Stomach smooth muscle (tissue), 2 donors: ENCODE measurements around the gene SUPT20HL1.
"Not testable (repeated sequence)": the region's sequence is repeated elsewhere in the genome, so short reads cannot be mapped to it uniquely, and the experiment has no call there.

Source experiments
- H3K27ac ChIP-seq: one replicate; pipeline ENCODE4 v1.7.0; 2013; ENCODE audit warnings: mild to moderate bottlenecking, low read length, inconsistent platforms
- H3K27me3 ChIP-seq, 2 donors: one replicate each; pipeline ENCODE4 v1.7.0; 2013; ENCODE audit warnings: low read length in 2 of 2; ENCODE audit not compliant: insufficient read depth in 2 of 2, control insufficient read depth in 1 of 2
- H3K36me3 ChIP-seq, 2 donors: one replicate each; pipeline ENCODE4 v1.7.0; 2013; ENCODE audit warnings: low read length in 2 of 2; ENCODE audit not compliant: control insufficient read depth in 2 of 2, insufficient read depth in 2 of 2
- H3K4me1 ChIP-seq: one replicate; pipeline ENCODE4 v1.7.0; 2013; ENCODE audit warnings: low read length; ENCODE audit not compliant: control insufficient read depth, insufficient read depth
- H3K4me3 ChIP-seq, 2 donors: one replicate each; pipeline ENCODE4 v1.7.0; 2013; ENCODE audit warnings: low read length in 2 of 2
- H3K9ac ChIP-seq, 2 donors: one replicate each; pipeline ENCODE4 v1.7.0; 2013; ENCODE audit warnings: low read length in 2 of 2, mild to moderate bottlenecking in 1 of 2
- H3K9me3 ChIP-seq, 2 donors: one replicate each; pipeline ENCODE4 v1.7.0; 2013; ENCODE audit warnings: low read length in 2 of 2; ENCODE audit not compliant: control insufficient read depth in 2 of 2
- donor health status: healthy.
- donor health status: Pancreatic carcinoma.

Gene SUPT20HL1

DNA sequence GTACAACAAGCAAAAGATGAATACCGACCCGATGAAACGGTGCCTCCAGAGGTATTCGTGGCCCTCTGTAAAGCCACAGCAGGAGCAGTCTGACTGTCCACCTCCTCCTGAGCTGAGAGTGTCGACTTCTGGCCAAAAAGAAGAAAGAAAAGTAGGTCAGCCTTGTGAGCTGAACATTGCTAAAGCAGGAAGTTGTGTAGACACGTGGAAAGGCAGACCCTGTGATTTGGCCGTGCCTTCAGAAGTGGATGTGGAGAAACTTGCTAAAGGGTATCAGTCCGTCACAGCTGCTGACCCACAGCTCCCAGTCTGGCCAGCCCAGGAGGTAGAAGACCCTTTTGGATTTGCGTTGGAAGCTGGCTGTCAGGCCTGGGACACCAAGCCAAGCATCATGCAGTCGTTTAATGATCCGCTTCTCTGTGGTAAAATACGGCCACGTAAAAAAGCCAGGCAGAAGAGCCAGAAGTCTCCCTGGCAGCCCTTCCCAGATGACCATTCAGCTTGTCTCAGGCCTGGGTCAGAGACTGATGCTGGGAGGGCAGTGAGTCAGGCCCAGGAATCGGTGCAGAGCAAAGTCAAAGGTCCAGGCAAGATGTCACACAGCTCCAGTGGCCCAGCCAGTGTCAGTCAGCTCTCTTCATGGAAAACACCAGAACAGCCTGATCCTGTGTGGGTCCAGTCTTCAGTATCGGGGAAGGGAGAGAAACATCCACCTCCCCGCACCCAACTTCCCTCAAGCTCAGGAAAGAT lies 3.2 kb downstream of the SUPT20HL1 start:
- not testable (repeated sequence) for H3K27ac ChIP-seq, H3K27me3 ChIP-seq, H3K4me3 ChIP-seq, H3K9ac ChIP-seq, H3K4me1 ChIP-seq, H3K36me3 ChIP-seq, H3K9me3 ChIP-seq

DNA sequence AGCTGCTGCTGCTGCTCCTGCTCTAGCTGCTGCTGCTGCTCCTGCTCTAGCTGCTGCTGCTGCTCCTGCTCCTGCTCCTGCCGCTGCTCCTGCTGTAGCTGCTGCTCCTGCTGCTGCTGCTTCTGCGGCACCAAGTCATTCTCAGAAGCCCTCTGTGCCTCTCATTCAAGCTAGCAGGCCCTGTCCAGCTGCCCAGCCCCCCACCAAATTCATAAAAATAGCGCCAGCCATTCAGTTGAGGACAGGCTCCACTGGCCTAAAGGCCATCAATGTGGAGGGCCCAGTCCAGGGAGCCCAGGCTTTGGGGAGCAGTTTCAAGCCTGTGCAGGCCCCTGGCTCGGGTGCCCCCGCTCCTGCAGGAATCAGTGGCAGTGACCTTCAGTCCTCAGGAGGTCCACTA lies 3.9 kb downstream of the SUPT20HL1 start:
- H3K27me3 ChIP-seq: peaks cover 0 to 3% of the 10 kb centered on the region in 2 donors
- H3K27ac ChIP-seq: no peak overlapping the region
- H3K9me3 ChIP-seq: no peaks in the 10 kb centered on the region
- no peak overlapping the region for H3K4me3 ChIP-seq
- no peaks in the 10 kb centered on the region for H3K36me3 ChIP-seq
- no peak overlapping the region for H3K9ac ChIP-seq
- H3K4me1 ChIP-seq: no peaks in the 10 kb centered on the region

DNA sequence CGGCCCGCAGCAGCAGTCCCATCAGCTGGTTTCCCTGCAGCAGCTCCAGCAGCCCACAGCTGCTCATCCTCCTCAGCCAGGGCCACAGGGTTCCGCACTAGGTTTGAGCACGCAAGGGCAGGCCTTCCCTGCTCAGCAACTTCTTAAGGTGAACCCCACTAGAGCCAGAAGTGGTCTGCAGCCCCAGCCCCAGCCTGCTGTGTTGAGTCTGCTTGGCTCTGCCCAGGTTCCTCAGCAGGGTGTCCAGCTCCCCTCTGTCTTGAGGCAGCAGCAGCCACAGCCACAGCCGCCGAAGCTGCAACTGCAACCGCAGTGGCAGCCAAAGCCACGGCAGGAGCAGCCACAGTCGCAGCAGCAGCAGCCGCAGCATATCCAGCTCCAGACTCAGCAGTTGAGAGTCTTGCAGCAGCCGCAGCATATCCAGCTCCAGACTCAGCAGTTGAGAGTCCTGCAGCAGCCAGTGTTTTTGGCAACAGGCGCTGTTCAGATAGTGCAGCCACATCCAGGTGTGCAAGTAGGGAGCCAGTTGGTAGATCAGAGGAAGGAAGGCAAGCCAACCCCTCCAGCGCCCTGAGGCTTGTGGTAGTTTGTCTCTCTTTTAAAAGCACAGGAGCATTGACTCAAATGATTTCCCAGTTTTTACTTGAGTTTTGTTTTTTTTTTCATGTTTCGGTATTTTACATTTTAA lies 4.6 kb downstream of the SUPT20HL1 start:
- Histone ChIP-seq H3K27ac (no peak overlapping the region), H3K27me3 (peaks cover 0 to 3% of the 10 kb centered on the region in 2 donors), H3K9ac (no peak overlapping the region), H3K4me1 (no peaks in the 10 kb centered on the region), H3K4me3 (no peak overlapping the region), H3K36me3 (no peaks in the 10 kb centered on the region), H3K9me3 (no peaks in the 10 kb centered on the region)

DNA sequence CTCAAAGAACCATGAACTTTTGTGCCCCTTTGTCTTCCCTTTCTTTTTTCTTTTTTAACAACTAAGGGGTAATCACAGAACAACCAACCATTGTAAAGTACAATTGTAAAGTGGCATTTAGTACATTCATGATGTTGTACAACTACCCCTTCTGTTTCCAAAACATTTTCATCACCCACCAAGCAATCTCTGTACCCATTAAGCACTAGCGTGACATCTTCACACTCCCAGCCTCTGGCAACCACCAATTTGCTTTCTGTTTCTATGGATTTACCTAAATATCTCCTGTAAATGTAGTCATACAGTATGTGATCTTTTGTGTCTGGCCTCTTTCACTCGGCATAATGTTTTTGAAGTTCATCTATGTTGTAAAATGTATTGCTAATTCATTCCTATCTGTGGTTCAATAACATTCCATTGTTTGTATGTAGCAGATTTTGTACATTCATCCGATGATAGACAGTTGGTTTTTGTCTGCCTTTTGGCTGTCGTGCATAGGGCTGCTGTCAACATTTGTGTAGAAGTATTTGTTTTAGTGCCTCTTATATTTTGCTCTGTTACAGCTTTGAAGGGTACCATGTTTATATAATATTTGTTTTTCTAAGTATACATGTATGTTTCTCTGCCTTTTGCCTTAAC lies 6.4 kb downstream of the SUPT20HL1 start:
- not testable (repeated sequence) for H3K27ac ChIP-seq, H3K4me3 ChIP-seq, H3K9ac ChIP-seq, H3K9me3 ChIP-seq, H3K27me3 ChIP-seq, H3K36me3 ChIP-seq, H3K4me1 ChIP-seq

DNA sequence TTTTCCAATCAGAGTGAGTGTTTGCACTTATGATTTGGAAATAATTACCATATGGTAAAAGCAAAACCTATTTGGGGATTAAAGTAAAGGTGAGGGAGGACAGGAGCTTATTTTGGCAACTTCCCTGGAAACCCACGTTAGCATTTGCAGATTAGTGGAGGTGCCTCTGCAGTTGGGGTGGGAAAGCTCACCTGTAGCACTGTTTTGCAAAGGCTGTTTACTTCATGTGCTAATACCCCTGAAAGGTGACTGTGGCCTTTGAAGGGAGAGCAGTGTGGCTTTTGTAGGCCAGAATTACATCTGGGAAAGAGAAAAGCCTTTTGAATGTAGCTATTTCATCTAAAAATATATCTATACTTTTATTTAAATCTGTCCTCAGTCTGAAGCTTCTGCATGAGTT lies 9.4 kb downstream of the SUPT20HL1 start:
- Histone ChIP-seq H3K4me3 (no peak overlapping the region), H3K9ac (no peak overlapping the region), H3K27me3 (peaks cover 0 to 10% of the 10 kb centered on the region in 2 donors), H3K27ac (no peak overlapping the region), H3K36me3 (no peaks in the 10 kb centered on the region), H3K9me3 (no peaks in the 10 kb centered on the region), H3K4me1 (peaks cover 3% of the 10 kb centered on the region)

DNA sequence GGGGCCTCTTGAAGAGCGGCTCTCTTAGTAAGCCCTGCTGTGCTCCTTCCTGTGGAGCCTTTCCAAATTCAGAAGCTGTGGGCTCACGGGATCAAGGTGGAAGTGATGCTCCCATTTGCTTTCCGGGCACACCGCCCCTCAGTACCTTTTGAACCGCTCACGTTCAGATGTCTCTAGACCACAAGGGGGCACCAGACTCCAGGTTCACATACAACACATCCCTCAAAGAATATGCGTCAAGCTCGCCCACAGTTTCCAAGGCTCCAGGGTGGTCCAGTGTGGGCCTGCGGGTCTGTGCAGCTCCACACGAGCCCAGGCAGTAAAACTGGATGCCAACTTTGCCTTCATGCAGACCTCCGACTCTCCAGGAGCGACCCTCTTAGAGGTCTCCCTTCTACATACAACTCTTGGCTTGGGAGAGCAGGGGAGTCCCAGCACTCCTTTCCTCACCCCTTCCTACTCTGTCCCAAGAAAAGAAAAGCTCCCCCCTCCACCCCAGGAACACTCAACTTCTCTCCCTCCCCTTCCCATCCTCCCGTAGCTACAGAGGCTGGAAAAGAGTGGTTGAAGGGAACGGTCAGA lies 11.0 kb downstream of the SUPT20HL1 start:
- Histone ChIP-seq H3K36me3 (no peaks in the 10 kb centered on the region), H3K27me3 (peaks cover 0 to 10% of the 10 kb centered on the region in 2 donors), H3K4me1 (peaks cover 3% of the 10 kb centered on the region), H3K4me3 (peak overlapping the region in 1 of 2 donors; percentile 29), H3K9me3 (no peaks in the 10 kb centered on the region), H3K9ac (no peak overlapping the region), H3K27ac (no peak overlapping the region)

DNA sequence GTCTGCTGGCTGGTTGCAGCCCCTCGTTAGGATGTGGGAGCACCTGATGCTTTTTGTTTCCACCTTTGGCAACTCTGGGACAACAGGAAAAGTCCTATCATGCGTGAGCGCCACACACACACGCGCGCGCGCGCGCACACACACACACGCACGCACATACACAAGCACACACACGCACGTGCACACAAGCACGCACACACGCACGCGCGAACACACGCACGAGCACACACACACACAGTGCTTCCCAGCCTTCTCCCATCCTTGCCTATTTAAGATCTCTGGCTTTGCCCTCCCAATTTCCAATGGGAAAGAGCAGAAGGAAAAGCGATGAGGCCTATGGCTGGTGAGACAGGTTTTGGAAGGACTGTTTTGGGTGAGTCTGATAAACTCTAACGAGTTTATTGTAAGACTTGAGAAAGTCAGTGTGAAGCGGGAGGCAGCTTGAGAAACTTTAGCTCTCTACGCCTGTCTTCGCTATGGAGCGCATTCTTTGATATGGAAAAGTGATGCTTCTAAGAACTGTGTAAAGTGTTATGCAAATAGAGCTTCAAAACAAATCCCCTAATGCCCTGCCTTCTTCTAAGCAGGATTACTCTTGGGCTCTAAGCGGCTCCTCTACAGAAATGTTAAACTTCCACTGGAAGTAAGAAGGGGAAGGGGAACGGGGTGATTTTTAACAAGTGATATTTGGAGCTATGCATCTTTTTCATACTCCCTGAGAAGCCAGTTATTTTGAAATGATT lies 11.8 kb downstream of the SUPT20HL1 start:
- Histone ChIP-seq H3K9ac (no peak overlapping the region), H3K27me3 (peaks cover 0 to 12% of the 10 kb centered on the region in 2 donors), H3K4me3 (no peak overlapping the region), H3K27ac (no peak overlapping the region), H3K36me3 (no peaks in the 10 kb centered on the region), H3K4me1 (peaks cover 3% of the 10 kb centered on the region), H3K9me3 (no peaks in the 10 kb centered on the region)

DNA sequence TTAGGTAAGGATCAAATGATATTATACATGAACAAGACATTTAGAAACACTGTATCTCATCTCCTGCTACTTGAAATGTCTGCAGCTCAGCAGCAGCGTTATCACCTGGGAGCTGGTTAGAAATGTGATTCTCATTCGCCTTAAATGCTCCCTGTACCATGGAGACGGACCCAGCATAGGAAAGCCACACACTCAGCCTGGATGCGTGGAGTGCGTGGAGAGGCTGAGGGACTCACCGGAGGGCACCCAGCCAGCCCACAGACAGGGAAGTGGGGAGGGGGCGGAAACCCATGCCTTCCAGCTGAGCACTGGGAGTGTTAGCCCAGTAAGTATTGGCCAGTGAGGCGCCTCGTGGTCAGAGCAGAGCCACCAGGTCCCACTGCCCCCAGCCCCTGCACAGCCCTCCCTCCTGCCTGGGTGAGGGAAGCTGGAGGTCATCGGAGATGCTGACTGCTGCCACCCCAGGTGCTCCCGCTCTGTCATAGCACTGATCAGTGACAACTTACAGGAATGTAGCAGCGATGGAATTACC lies 15.2 kb downstream of the SUPT20HL1 start:
- no peaks in the 10 kb centered on the region for H3K36me3 ChIP-seq

DNA sequence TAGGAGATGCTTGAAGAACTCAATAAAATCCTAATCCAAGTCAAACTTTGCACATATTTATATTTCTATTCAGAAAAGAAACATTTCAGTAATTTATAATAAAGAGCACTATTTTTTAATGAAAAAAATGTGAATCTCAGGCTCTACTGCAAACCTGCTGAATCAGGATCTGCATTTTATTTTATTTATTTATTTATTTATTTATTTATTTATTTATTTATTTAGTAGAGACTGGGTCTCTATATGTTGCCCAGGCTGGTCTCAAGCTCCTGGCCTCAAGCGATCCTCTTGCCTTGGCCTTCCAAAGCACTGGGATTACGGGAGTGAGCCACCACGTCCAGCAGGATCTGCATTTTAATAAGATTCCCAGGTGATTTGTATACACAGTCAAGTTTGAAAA lies 16.0 kb downstream of the SUPT20HL1 start:
- no peaks in the 10 kb centered on the region for H3K9me3 ChIP-seq
- no peak overlapping the region for H3K27ac ChIP-seq
- H3K9ac ChIP-seq: no peak overlapping the region
- peaks cover 4% of the 10 kb centered on the region for H3K4me1 ChIP-seq
- no peaks in the 10 kb centered on the region for H3K36me3 ChIP-seq
- peaks cover 0 to 9% of the 10 kb centered on the region in 2 donors for H3K27me3 ChIP-seq
- no peak overlapping the region for H3K4me3 ChIP-seq

More for the DNA sequence above, 15.2 kb downstream of the SUPT20HL1 start:
- Histone ChIP-seq H3K4me3 (no peak overlapping the region), H3K4me1 (peaks cover 4% of the 10 kb centered on the region), H3K27ac (no peak overlapping the region), H3K9ac (no peak overlapping the region), H3K27me3 (peaks cover 0 to 9% of the 10 kb centered on the region in 2 donors), H3K9me3 (no peaks in the 10 kb centered on the region)

DNA sequence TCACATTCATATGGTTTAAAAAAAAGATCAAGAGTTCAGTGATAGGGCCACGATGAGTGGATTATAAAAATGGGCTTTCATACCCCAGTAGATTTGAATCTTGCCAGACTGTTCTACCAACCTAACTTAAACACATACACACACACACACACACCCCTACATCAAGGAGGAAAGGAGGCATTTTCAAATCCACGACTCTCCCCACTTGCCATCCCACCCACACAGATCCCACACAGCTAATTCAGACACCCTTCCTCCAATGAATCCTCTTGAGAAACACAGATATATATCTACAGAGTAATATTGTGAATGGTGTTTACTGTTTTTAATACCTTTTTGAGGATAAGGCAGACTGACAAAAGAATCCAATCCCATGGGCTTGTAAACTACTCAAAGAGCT lies 16.8 kb downstream of the SUPT20HL1 start:
- Histone ChIP-seq H3K27me3 (peaks cover 0 to 5% of the 10 kb centered on the region in 2 donors), H3K4me3 (no peak overlapping the region), H3K4me1 (peaks cover 2% of the 10 kb centered on the region), H3K27ac (no peak overlapping the region), H3K9ac (no peak overlapping the region), H3K9me3 (no peaks in the 10 kb centered on the region), H3K36me3 (no peaks in the 10 kb centered on the region)
